GM23338 (cell line): ENCODE data around the gene KCNAB1.

ENCODE experiments used
- POLR2AphosphoS5 ChIP-seq: IDR thresholded peaks from 2 replicates; pipeline ENCODE4 v1.6.1; 2016; ENCODE audit warnings: antibody characterized with exemption, low read depth
- TF ChIP-seq, protein P1 (sequence below), 2 experiments: fragments of 200-600 bp in 1 of 2; sonication (generic) in 1 of 2; conservative IDR thresholded peaks; 2 replicates each; pipeline versions ENCODE4 v1.5.1 to v1.6.1; 2016 to 2017; ENCODE audit warnings: antibody characterized with exemption in 2 of 2, low read depth in 2 of 2, mild to moderate bottlenecking in 2 of 2, moderate library complexity in 1 of 2

DNA sequence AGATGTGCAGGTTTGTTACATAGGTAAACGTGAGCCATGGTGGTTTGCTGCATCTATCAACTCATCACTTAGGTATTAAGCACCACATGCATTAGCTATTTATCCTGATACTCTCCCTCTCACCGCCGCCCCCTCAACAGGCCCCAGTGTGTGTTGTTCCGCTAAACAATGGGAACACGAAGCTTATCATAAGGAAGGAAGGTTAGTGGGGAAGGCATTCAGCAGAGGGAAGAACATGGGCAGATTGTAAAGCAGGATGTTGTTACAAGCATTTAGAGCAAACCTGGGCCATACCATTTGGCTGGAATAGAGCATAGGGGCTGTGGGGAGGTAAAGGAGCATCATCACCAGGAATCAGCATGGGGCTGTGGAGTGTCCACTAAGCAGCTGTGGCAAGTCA lies 322.7 kb downstream of the KCNAB1 start:
- TF ChIP-seq, protein P1, sequence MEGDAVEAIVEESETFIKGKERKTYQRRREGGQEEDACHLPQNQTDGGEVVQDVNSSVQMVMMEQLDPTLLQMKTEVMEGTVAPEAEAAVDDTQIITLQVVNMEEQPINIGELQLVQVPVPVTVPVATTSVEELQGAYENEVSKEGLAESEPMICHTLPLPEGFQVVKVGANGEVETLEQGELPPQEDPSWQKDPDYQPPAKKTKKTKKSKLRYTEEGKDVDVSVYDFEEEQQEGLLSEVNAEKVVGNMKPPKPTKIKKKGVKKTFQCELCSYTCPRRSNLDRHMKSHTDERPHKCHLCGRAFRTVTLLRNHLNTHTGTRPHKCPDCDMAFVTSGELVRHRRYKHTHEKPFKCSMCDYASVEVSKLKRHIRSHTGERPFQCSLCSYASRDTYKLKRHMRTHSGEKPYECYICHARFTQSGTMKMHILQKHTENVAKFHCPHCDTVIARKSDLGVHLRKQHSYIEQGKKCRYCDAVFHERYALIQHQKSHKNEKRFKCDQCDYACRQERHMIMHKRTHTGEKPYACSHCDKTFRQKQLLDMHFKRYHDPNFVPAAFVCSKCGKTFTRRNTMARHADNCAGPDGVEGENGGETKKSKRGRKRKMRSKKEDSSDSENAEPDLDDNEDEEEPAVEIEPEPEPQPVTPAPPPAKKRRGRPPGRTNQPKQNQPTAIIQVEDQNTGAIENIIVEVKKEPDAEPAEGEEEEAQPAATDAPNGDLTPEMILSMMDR (conservative IDR thresholded peaks at IDR 0.05; ENCODE audit: low read depth in 2 of 2) = no peak
- TF ChIP-seq POLR2AphosphoS5 = no peak
